Endothelial cell of umbilical vein (primary cell): ENCODE data around the gene TP53RK. TPM values are rescaled to one million over a fixed set of nuclear protein-coding genes. Genes with fewer than 3 reads are reported as not detected.

Source experiments
- BruUV-seq: library from RNA; stranded (reverse); fragments of 400-500 nt; replicated peaks from 2 replicates; lab custom pipeline; 2021; lab: Mats Ljungman, UMichigan
- CTCF ChIA-PET: fragments of 300-600, 350-600 bp; sonication (Branson Sonifier 250); formaldehyde crosslinking; loops from one replicate; lab custom pipeline; 2021; ENCODE audit warnings: antibody characterized with exemption, inconsistent platforms; lab: Charles Lee
- POLR2A ChIA-PET: fragments of 300-600, 350-600 bp; sonication (Branson Sonifier 250); formaldehyde crosslinking; loops from one replicate; lab custom pipeline; 2021; ENCODE audit warnings: antibody characterized with exemption, inconsistent platforms; lab: Charles Lee
- DNase-seq: peaks from one replicate; pipeline ENCODE4 v3.0.0-alpha.2; 2011; ENCODE audit warnings: low read depth, low spot score
- FAIRE-seq: peaks from 2 replicates; lab custom pipeline; 2011; peaks lifted over from hg19 to GRCh38; lab: Jason Lieb, UNC
- H2AFZ ChIP-seq: 2 replicates; pipeline ENCODE4 v1.6.0; 2012; ENCODE audit warnings: low read depth, low read length, control low read depth, inconsistent platforms
- H3K27ac ChIP-seq: 2 replicates; pipeline ENCODE4 v1.5.1; 2011; ENCODE audit warnings: low read depth, mild to moderate bottlenecking, control low read depth, low read length, moderate library complexity; ENCODE audit not compliant: insufficient read depth
- H3K27me3 ChIP-seq, 2 experiments: 2 replicates each; pipeline versions ENCODE4 v1.6.0 to v1.6.1; 2011; ENCODE audit warnings: low read length in 2 of 2, mixed read lengths in 1 of 2; ENCODE audit not compliant: control insufficient read depth in 2 of 2, insufficient read depth in 2 of 2
- H3K36me3 ChIP-seq, 2 experiments: 2 replicates in 1 of 2; 3 replicates in 1 of 2; pipeline ENCODE4 v1.5.1; 2011; ENCODE audit warnings: low read length in 2 of 2, mild to moderate bottlenecking in 1 of 2, moderate library complexity in 1 of 2; ENCODE audit not compliant: control insufficient read depth in 2 of 2, insufficient read depth in 2 of 2; ENCODE audit errors: extremely low read depth in 1 of 2
- H3K4me1 ChIP-seq: 3 replicates; pipeline ENCODE4 v1.5.1; 2011; ENCODE audit warnings: mild to moderate bottlenecking, low read length; ENCODE audit not compliant: control insufficient read depth, insufficient read depth; ENCODE audit errors: extremely low read depth
- H3K4me2 ChIP-seq: 2 replicates; pipeline ENCODE4 v1.6.1; 2011; ENCODE audit warnings: low read length, control low read depth, mixed read lengths; ENCODE audit not compliant: insufficient read depth
- H3K4me3 ChIP-seq, 3 experiments: fragments of 200-600 bp in 1 of 3; sonication (generic), shearing (Covaris generic) in 1 of 3; replicated peaks in 1 of 3; 2 replicates each; pipeline ENCODE4 v1.5.1; 2011 to 2016; ENCODE audit warnings: control low read depth in 3 of 3, low read length in 3 of 3, mild to moderate bottlenecking in 2 of 3, inconsistent platforms in 1 of 3, low read depth in 1 of 3, moderate library complexity in 1 of 3; ENCODE audit not compliant: insufficient read depth in 1 of 3
- H3K79me2 ChIP-seq: 2 replicates; pipeline ENCODE4 v1.6.0; 2012; ENCODE audit warnings: low read length, inconsistent platforms; ENCODE audit not compliant: control insufficient read depth, insufficient read depth
- H3K9ac ChIP-seq: replicated peaks from 2 replicates; pipeline ENCODE3; 2011; ENCODE audit warnings: low read length, control low read depth; ENCODE audit not compliant: insufficient read depth; ENCODE audit errors: extremely low read depth
- H3K9me1 ChIP-seq: replicated peaks from 3 replicates; pipeline ENCODE4 v1.6.0; 2011; ENCODE audit warnings: mild to moderate bottlenecking, low read length; ENCODE audit not compliant: control insufficient read depth, insufficient read depth; ENCODE audit errors: extremely low read depth
- H3K9me3 ChIP-seq: replicated peaks from 2 replicates; pipeline ENCODE4 v1.5.1; 2012; ENCODE audit warnings: low read length, inconsistent platforms; ENCODE audit not compliant: control insufficient read depth, insufficient read depth
- H4K20me1 ChIP-seq: replicated peaks from 2 replicates; pipeline ENCODE3; 2011; ENCODE audit warnings: mild to moderate bottlenecking, low read length; ENCODE audit not compliant: control insufficient read depth, insufficient read depth; ENCODE audit errors: extremely low read depth
- CTCF ChIP-seq, 2 donors: IDR thresholded peaks; 1 replicate in 1 of 2; 2 replicates in 1 of 2; pipeline ENCODE4 v1.5.1; 2011; ENCODE audit warnings: low read length in 2 of 2, mild to moderate bottlenecking in 2 of 2, moderate library complexity in 2 of 2, control low read depth in 1 of 2, inconsistent platforms in 1 of 2, low read depth in 1 of 2; ENCODE audit not compliant: insufficient read depth in 1 of 2; ENCODE audit errors: extremely low read depth in 1 of 2
- EZH2 ChIP-seq: IDR thresholded peaks from 2 replicates; pipeline ENCODE4 v1.6.1; 2012; ENCODE audit warnings: borderline replicate concordance, low read depth, mild to moderate bottlenecking, moderate library complexity, low read length, inconsistent platforms; ENCODE audit not compliant: severe bottlenecking
- GATA2 ChIP-seq: IDR thresholded peaks from 2 replicates; pipeline ENCODE4 v1.7.0; 2011; ENCODE audit warnings: low read depth, mild to moderate bottlenecking, moderate library complexity, mixed read lengths, low read length; ENCODE audit not compliant: insufficient read length, insufficient read depth
- JUN ChIP-seq: IDR thresholded peaks from 2 replicates; pipeline ENCODE4 v1.6.1; 2011; ENCODE audit warnings: borderline replicate concordance, low read depth; ENCODE audit not compliant: insufficient read length, insufficient read depth
- MAX ChIP-seq: IDR thresholded peaks from 2 replicates; pipeline ENCODE4 v1.6.1; 2011; ENCODE audit not compliant: insufficient read depth, insufficient read length
- MYC ChIP-seq: IDR thresholded peaks from one replicate; pipeline ENCODE4 v1.6.1; 2011; ENCODE audit warnings: mild to moderate bottlenecking, low read depth, low read length
- POLR2A ChIP-seq: IDR thresholded peaks from 2 replicates; pipeline ENCODE4 v1.6.1; 2012; ENCODE audit warnings: low read depth, mild to moderate bottlenecking, control low read depth, low read length
- dilution Hi-C: fragments of 300-500 bp; cut with MboI; formaldehyde crosslinking; loops from one replicate; pipeline ENCODE4 v1.15.0; 2019; ENCODE audit warnings: low sequenced_read_pairs; ENCODE audit not compliant: extremely low pct_ligation_motif_present
- intact Hi-C: fragments of 100-400 bp; cut with micrococcal nuclease; formaldehyde crosslinking; loops from one replicate; pipeline ENCODE4 v1.10.0; 2022
- polyA plus RNA-seq, 4 experiments: library from polyadenylated mRNA; depleted of rRNA in 3 of 4; stranded (reverse) in 3 of 4; unstranded in 1 of 4; fragments of >200 nt; gene quantifications; 2 replicates each; pipeline versions ENCODE4 v1.2.1 to v1.2.3, GENCODE V29; 2011 to 2012; ENCODE audit warnings: missing spikeins in 1 of 4
- total RNA-seq: library from RNA; stranded (reverse); gene quantifications from 2 replicates; pipeline ENCODE4 v1.2.3, GENCODE V29; 2021

TP53RK gene
- total and polyA plus RNA-seq, 2 donors (not counting 3 experiments of a cell fraction or from before 2014, with no cell fraction given), result 7.0 to 13.1 TPM

- CTCF ChIA-PET, result interaction anchor here (1.7 kb wide), 1 partner anchor 21 kb away, joined by 6 read pairs; no protein-coding TSS in a partner anchor
- dilution Hi-C loops, result no loop called here
- BruUV-seq, result no TSS peak
- POLR2A ChIA-PET, result no interaction called here
- no peaks in the 10 kb centered on the region for H3K27me3 ChIP-seq
- no peaks in the 10 kb centered on the region for H3K9me1 ChIP-seq
- no peak overlapping the region for H3K27ac ChIP-seq
- no peak overlapping the region for H3K4me2 ChIP-seq
- no peak overlapping the region for H3K4me3 ChIP-seq
- intact Hi-C loops, result no loop called here
- H4K20me1 ChIP-seq, result no peaks in the 10 kb centered on the region
- no peaks in the 10 kb centered on the region for H3K9me3 ChIP-seq
- H3K79me2 ChIP-seq, result no peaks in the 10 kb centered on the region
- DNase-seq, result no peak
- H3K9ac ChIP-seq, result no peak overlapping the region
- TF ChIP-seq MAX (no peak), EZH2 (no peak), JUN (no peak), GATA2 (no peak), MYC (no peak), CTCF (IDR thresholded peaks at IDR 0.05; ENCODE audit: extremely low read depth in 1 of 2, insufficient read depth in 1 of 2, low read depth in 1 of 2, low read length in 2 of 2) (no peak), POLR2A (no peak)
- H2AFZ ChIP-seq, result no peak overlapping the region
- no peak for FAIRE-seq
- no peaks in the 10 kb centered on the region for H3K36me3 ChIP-seq
- no peaks in the 10 kb centered on the region for H3K4me1 ChIP-seq
Measured at GRCh38 chr20:46731770-46732169, 42.5 kb upstream of the TP53RK start.
